Measurements from ENCODE around the gene CCNYL1. TPM values are rescaled to one million over a fixed set of nuclear protein-coding genes. Genes with fewer than 3 reads are reported as not detected.
"Not testable (repeated sequence)": the region's sequence is repeated elsewhere in the genome, so short reads cannot be mapped to it uniquely, and the experiment has no call there.

CCNYL1 gene
- total RNA-seq, 1 donor from 2014 or later, result 7.6 TPM

DNA sequence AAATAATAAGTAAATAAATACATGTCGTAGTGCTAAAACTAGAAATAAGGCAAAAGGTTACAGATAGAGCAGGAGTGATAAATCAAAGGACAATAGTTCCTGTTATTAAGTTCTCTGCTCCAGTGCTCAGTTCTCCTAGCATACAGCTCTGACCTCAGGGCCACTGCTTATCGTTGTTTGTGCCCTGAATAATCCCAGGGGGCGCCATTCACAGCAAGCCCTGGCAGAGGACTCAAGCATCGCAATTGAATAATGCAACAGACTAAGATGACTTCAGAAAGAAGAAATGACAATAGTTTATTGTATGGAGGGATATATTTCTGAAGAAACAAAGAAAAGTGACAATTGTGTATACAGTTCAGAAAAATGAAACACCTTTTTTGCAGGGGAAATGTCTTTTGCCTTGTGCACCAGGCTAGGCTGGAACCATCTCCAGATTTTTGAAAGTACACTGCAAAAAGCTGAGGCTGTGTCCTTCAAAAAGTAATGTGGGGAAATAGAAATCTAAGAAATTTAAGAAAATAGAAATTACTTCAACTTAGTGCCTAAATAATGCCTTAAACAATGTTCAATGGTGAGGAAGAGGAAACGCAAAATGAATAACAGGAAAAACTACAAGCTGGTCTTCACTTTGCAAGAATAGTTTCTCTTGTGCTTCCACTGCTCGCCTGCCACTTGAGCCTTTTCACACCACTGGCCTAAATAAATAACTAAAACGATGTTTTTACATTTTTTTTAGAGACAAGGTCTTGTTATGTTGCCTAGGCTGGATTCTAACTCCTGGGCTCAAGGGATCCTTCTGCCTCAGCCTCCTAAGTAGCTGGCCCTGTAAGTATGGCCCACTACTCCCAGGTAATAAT is 19.0 kb upstream of the CCNYL1 start:
- no peak for DNase-seq
- H3K9me3 ChIP-seq (replicated peaks), result no peaks in the 10 kb centered on the region
- no peaks in the 10 kb centered on the region for H3K27me3 ChIP-seq (ENCODE audit: low read depth)
- peak overlapping the region; percentile 9 for H3K27ac ChIP-seq (replicated peaks)
- TF ChIP-seq, protein P1, sequence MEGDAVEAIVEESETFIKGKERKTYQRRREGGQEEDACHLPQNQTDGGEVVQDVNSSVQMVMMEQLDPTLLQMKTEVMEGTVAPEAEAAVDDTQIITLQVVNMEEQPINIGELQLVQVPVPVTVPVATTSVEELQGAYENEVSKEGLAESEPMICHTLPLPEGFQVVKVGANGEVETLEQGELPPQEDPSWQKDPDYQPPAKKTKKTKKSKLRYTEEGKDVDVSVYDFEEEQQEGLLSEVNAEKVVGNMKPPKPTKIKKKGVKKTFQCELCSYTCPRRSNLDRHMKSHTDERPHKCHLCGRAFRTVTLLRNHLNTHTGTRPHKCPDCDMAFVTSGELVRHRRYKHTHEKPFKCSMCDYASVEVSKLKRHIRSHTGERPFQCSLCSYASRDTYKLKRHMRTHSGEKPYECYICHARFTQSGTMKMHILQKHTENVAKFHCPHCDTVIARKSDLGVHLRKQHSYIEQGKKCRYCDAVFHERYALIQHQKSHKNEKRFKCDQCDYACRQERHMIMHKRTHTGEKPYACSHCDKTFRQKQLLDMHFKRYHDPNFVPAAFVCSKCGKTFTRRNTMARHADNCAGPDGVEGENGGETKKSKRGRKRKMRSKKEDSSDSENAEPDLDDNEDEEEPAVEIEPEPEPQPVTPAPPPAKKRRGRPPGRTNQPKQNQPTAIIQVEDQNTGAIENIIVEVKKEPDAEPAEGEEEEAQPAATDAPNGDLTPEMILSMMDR (IDR thresholded peaks at IDR 0.05; ENCODE audit: borderline replicate concordance), result peak; percentile 59
- no peaks in the 10 kb centered on the region for H3K36me3 ChIP-seq
- H3K4me3 ChIP-seq, result no peak overlapping the region
- H3K4me1 ChIP-seq, result peaks cover 11% of the 10 kb centered on the region
- intact Hi-C loops (cut with micrococcal nuclease), result no loop called here

DNA sequence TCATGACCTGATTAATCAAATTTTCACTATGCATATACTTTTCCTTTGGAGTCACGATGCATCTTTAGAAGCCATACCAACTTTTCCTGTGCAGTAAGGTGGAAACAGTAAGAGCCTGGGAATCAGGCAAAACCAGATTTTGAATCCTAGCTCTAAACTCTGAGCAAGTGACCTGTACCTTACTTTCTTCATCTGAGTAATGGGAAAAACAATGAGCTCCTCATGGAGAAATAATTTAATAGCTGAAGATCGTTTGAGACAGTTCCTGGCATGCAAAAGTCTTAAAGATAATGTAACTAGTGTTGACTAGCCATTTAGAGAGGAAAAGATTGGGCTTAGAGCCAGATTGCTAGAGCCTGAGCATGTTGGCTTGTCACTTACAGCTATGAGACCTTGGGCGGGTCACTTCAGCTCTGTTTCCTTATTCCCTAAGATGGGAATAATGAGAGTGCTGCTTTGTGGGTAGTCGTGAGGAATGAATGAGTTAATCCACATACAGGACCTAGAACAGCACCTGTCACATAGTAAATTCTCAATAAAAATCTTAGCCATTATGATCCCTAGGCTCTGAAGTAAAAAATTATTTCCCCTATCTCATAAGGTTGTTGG is 17.7 kb upstream of the CCNYL1 start:
- TF ChIP-seq, protein P1 (IDR thresholded peaks at IDR 0.05; ENCODE audit: borderline replicate concordance), result no peak
- Histone ChIP-seq H3K27me3 (ENCODE audit: low read depth) (no peaks in the 10 kb centered on the region), H3K4me3 (no peak overlapping the region), H3K36me3 (no peaks in the 10 kb centered on the region), H3K4me1 (peaks cover 11% of the 10 kb centered on the region), H3K9me3 (replicated peaks) (no peaks in the 10 kb centered on the region), H3K27ac (replicated peaks) (no peak overlapping the region)
- no peak for DNase-seq
- intact Hi-C loops (cut with micrococcal nuclease), result no loop called here

DNA sequence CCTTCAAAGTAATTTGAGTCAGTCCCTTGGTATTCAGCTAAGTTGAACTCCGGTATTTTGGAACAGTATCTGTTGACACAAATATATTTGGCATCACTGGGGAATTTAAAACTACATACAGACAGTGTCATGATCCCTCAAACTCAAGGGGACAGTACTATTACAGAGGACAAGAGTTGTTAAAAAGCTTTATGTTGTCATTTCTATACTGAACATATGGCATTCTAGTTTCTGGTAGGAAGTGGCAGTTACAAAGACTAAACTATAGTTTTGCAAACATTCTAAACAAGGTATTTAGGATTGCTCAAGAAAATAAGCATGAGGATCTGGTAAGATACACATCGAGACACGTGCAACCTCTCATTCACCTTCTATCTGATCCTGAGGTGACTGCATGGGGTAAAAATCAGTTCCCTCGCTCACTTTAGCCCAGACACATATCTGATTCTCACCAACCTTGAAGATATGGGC is 16.6 kb upstream of the CCNYL1 start:
- H3K9me3 ChIP-seq (replicated peaks), result no peaks in the 10 kb centered on the region
- no peaks in the 10 kb centered on the region for H3K36me3 ChIP-seq
- H3K27me3 ChIP-seq (ENCODE audit: low read depth), result no peaks in the 10 kb centered on the region
- intact Hi-C loops (cut with micrococcal nuclease), result no loop called here
- TF ChIP-seq, protein P1 (IDR thresholded peaks at IDR 0.05; ENCODE audit: borderline replicate concordance), result no peak
- no peak overlapping the region for H3K4me3 ChIP-seq
- no peak overlapping the region for H3K27ac ChIP-seq (replicated peaks)
- peaks cover 11% of the 10 kb centered on the region for H3K4me1 ChIP-seq
- no peak for DNase-seq

DNA sequence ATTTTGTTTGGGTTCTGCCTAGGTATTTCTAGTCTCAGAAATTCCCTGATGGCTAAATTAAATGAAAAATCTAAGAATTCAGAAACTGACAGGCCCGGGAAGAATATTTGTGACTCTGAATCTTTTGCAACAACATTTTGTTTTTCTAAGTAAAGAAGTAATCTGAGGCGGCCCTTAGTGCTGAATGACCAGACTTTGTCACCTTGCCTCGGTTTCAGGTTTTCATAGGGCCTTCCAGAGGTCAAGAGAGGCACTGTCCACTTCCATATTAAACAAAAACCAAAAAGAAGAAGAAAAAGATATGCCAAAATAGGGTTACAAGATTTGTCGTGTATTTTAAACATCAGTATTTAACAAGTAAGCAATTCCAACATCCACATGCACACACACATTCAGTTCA is 16.1 kb upstream of the CCNYL1 start:
- no peak for DNase-seq
- Histone ChIP-seq H3K4me1 (peaks cover 11% of the 10 kb centered on the region), H3K27ac (replicated peaks) (no peak overlapping the region), H3K36me3 (no peaks in the 10 kb centered on the region), H3K4me3 (no peak overlapping the region), H3K9me3 (replicated peaks) (no peaks in the 10 kb centered on the region), H3K27me3 (ENCODE audit: low read depth) (no peaks in the 10 kb centered on the region)
- TF ChIP-seq, protein P1 (IDR thresholded peaks at IDR 0.05; ENCODE audit: borderline replicate concordance), result no peak
- intact Hi-C loops (cut with micrococcal nuclease), result no loop called here

DNA sequence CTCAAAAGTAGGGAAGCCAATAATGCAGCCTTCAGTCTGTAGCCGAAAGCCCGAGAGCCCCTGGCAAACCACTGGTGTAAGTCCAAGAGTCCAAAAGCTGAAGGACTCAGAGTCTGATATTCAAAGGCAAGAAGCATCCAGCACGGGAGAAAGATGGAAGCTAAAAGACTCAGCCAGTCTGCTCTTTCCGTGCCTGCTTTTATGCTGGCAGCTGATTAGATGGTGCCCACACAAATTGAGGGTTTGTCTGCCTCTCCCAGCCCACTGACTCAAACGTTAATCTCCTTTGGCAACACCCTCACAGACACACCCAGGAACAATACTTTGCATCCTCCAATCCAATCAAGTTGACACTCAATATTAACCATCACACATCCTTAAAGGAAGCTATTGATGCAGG is 14.5 kb upstream of the CCNYL1 start:
- H3K27ac ChIP-seq (replicated peaks); DNase-seq; intact Hi-C loops (cut with micrococcal nuclease); H3K36me3 ChIP-seq; H3K4me1 ChIP-seq; H3K27me3 ChIP-seq (ENCODE audit: low read depth); H3K9me3 ChIP-seq (replicated peaks); H3K4me3 ChIP-seq: not testable (repeated sequence)

DNA sequence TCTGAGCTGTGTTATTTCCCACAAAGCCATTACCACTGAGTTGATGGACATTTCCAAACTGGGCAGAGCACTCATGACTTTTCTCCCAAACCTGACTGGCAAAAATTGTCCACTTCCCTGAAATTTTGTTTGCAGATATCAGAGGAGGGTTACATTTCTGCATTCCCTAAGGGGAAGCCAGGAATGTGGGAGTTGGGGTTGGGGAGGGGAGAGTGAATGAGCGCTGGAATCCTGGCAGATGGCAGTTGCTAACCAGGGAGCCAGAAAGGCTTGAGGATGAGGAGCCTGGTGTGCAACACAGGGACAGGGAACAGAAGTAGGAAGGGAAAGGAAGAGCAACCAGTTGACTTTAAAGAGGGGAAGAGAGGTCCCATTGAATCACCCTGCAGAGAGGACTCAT is 14.0 kb upstream of the CCNYL1 start:
- TF ChIP-seq, protein P1 (IDR thresholded peaks at IDR 0.05; ENCODE audit: borderline replicate concordance), result no peak
- intact Hi-C loops (cut with micrococcal nuclease), result no loop called here
- Histone ChIP-seq H3K27me3 (ENCODE audit: low read depth) (no peaks in the 10 kb centered on the region), H3K9me3 (replicated peaks) (no peaks in the 10 kb centered on the region), H3K27ac (replicated peaks) (no peak overlapping the region), H3K4me1 (peaks cover 5% of the 10 kb centered on the region), H3K4me3 (no peak overlapping the region), H3K36me3 (no peaks in the 10 kb centered on the region)
- DNase-seq, result no peak
